ENCODE data around the gene KCNE5.
"Not testable (repeated sequence)": the region's sequence is repeated elsewhere in the genome, so short reads cannot be mapped to it uniquely, and the experiment has no call there.

KCNE5 gene

DNA sequence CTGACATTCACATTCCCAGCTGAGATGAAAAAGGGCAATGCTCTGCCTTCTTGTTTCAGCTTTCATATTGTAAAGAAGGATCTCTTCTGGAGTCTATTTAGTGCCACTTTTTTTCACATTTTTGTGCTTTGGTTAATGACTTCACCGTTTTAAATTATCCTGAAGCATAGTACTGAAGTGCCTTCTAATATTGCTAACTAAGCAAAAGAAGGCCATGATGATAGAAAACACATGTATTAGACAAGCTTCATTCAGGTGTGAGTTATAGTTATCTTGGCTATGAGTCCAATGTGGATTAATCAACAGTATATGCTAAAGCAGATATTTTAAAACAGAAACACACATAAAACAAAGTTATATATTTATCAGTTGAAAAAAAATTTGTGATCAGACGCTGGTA, 47.9 kb downstream of the KCNE5 start:
- no peak overlapping the region for H3K27ac ChIP-seq (ENCODE audit: low read length)
- TF ChIP-seq EZH2 (optimal IDR thresholded peaks at IDR 0.05; ENCODE audit: low read depth, low read length) = no peak
- TF ChIP-seq EZH2phosphoT487 (IDR thresholded peaks at IDR 0.05; ENCODE audit: low read length) = no peak
- TF ChIP-seq, protein P1, sequence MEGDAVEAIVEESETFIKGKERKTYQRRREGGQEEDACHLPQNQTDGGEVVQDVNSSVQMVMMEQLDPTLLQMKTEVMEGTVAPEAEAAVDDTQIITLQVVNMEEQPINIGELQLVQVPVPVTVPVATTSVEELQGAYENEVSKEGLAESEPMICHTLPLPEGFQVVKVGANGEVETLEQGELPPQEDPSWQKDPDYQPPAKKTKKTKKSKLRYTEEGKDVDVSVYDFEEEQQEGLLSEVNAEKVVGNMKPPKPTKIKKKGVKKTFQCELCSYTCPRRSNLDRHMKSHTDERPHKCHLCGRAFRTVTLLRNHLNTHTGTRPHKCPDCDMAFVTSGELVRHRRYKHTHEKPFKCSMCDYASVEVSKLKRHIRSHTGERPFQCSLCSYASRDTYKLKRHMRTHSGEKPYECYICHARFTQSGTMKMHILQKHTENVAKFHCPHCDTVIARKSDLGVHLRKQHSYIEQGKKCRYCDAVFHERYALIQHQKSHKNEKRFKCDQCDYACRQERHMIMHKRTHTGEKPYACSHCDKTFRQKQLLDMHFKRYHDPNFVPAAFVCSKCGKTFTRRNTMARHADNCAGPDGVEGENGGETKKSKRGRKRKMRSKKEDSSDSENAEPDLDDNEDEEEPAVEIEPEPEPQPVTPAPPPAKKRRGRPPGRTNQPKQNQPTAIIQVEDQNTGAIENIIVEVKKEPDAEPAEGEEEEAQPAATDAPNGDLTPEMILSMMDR (IDR thresholded peaks at IDR 0.05; ENCODE audit: low read length) = no peak
- no peaks in the 10 kb centered on the region for H3F3A ChIP-seq (ENCODE audit: insufficient read depth, low read length)
- H3K9ac ChIP-seq (ENCODE audit: low read length) = no peak overlapping the region
- DNase-seq = no peak
- H3K9me3 ChIP-seq (replicated peaks; ENCODE audit: insufficient read depth, low read length) = no peaks in the 10 kb centered on the region
- no peaks in the 10 kb centered on the region for H4K20me1 ChIP-seq (ENCODE audit: insufficient read depth, low read length)
- no peaks in the 10 kb centered on the region for H3K36me3 ChIP-seq (replicated peaks; ENCODE audit: insufficient read depth, low read length)
- H3K9me2 ChIP-seq (replicated peaks; ENCODE audit: insufficient read depth, low read length) = no peaks in the 10 kb centered on the region
- no peaks in the 10 kb centered on the region for H3K4me1 ChIP-seq (ENCODE audit: low read length)
- no peak overlapping the region for H2AFZ ChIP-seq (ENCODE audit: low read length)
- H3K27me3 ChIP-seq (replicated peaks; ENCODE audit: insufficient read depth, low read length) = no peaks in the 10 kb centered on the region
- H3K79me2 ChIP-seq (ENCODE audit: low read length) = no peaks in the 10 kb centered on the region
- H3K4me2 ChIP-seq (ENCODE audit: low read depth, low read length) = no peak overlapping the region
- no peak overlapping the region for H3K4me3 ChIP-seq (ENCODE audit: low read length)

DNA sequence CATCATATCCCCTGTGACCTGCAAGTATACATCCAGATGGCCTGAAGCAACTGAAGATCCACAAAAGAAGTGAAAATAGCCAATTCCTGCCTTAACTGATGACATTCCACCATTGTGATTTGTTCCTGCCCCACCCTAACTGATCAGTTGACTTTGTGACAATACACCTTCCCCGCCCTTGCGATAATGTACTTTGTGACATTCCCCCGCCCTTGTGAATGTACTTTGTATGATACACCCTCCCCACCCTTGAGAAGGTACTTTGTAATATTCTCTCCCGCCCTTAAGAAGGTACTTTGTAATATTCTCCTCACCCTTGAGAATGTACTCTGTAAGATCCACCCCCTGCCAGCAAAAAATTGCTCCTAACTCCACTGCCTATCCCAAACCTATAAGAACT, 48.9 kb downstream of the KCNE5 start:
- H3K4me1 ChIP-seq (ENCODE audit: low read length); H3K79me2 ChIP-seq (ENCODE audit: low read length); H3K27me3 ChIP-seq (replicated peaks; ENCODE audit: insufficient read depth, low read length); H4K20me1 ChIP-seq (ENCODE audit: insufficient read depth, low read length); H3K9me2 ChIP-seq (replicated peaks; ENCODE audit: insufficient read depth, low read length); H2AFZ ChIP-seq (ENCODE audit: low read length); H3K4me2 ChIP-seq (ENCODE audit: low read depth, low read length); DNase-seq; H3K9me3 ChIP-seq (replicated peaks; ENCODE audit: insufficient read depth, low read length); H3K27ac ChIP-seq (ENCODE audit: low read length); H3F3A ChIP-seq (ENCODE audit: insufficient read depth, low read length); H3K9ac ChIP-seq (ENCODE audit: low read length); H3K36me3 ChIP-seq (replicated peaks; ENCODE audit: insufficient read depth, low read length); H3K4me3 ChIP-seq (ENCODE audit: low read length): not testable (repeated sequence)

Measured in MM.1S (cell line).